ENCODE results near the gene KCNE2. TPM values are rescaled to one million over a fixed set of nuclear protein-coding genes. Genes with fewer than 3 reads are reported as not detected.

The KCNE2 gene, protein sequence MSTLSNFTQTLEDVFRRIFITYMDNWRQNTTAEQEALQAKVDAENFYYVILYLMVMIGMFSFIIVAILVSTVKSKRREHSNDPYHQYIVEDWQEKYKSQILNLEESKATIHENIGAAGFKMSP
- not detected in 2 replicates for total RNA-seq

DNA sequence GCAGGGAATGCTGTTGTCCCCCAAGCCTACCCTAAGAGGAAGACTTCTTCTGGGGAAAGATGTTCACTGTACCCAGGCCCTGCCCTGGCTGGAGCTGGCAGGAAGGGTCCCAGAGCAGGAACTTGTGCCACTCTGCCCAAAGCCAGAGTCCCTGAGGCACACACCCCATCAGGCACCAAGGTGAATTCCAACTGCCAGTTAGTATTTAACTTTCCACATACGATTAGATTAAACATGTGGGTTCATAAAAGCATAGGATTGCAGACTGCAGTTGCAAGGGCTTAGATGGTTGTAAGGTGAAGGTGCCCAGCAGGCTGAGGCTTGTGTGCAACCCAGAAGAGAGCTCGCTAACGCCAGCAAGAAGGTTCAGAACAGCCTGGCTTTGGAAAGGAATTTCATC is at the start of gene KCNE2:
TSS of gene KCNE2 (plus strand) at position 274 of the 400 bp plus-strand sequence. CDS start 6,473 bp downstream, outside the sequence.
- no peak within 1 kb of the TSS for H3K4me3 ChIP-seq (ENCODE audit: low read depth, low read length)
- TF ChIP-seq, protein P1, sequence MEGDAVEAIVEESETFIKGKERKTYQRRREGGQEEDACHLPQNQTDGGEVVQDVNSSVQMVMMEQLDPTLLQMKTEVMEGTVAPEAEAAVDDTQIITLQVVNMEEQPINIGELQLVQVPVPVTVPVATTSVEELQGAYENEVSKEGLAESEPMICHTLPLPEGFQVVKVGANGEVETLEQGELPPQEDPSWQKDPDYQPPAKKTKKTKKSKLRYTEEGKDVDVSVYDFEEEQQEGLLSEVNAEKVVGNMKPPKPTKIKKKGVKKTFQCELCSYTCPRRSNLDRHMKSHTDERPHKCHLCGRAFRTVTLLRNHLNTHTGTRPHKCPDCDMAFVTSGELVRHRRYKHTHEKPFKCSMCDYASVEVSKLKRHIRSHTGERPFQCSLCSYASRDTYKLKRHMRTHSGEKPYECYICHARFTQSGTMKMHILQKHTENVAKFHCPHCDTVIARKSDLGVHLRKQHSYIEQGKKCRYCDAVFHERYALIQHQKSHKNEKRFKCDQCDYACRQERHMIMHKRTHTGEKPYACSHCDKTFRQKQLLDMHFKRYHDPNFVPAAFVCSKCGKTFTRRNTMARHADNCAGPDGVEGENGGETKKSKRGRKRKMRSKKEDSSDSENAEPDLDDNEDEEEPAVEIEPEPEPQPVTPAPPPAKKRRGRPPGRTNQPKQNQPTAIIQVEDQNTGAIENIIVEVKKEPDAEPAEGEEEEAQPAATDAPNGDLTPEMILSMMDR (IDR thresholded peaks at IDR 0.05; ENCODE audit: insufficient read depth, low read depth, low read length), result no peak
- DNase-seq (ENCODE audit: low read depth), result no peak

DNA sequence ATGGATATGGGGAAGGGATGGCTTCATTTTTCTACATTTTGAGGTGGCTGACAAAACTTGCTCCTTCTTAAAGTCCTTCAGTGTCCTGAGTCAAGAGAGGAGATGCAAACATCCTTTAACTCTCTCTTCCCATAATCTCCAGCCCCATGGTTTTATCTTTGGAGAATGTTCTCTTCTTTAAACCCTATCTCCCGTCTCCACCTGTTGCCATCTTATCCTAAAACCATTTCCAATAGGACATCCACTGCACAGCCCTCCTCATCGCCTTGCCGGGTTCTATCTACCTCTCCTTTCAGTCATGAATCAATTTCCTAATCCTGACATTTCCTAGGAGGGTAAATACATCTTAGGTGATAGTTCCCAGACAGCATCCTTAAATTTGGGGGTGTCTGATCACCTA is 44.2 kb upstream of the KCNE2 start:
- TF ChIP-seq, protein P1 (IDR thresholded peaks at IDR 0.05; ENCODE audit: insufficient read depth, low read depth, low read length), result no peak
- no peak for DNase-seq (ENCODE audit: low read depth)

DNA sequence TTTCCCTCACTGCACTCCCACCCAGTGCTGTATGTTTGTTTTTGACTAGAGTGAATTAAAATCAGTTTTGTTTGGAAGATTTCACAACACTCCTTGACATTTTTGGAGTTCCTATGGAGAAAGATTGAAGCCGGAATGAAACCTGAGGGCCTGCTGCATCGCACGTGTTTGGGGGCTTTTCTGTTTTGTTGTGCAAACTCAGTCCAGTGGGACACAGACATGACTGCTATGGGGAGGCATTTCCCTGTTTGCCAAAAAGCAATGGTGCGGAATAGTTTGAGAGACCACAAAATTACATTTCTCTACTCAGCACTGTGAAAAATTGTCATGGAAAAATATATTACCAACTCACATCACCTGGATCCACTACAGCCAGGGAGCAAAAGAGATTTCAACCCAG is 43.8 kb upstream of the KCNE2 start:
- H3K4me3 ChIP-seq (ENCODE audit: low read depth, low read length), result no peak overlapping the region
- DNase-seq (ENCODE audit: low read depth), result peak; percentile 5
- TF ChIP-seq, protein P1 (IDR thresholded peaks at IDR 0.05; ENCODE audit: insufficient read depth, low read depth, low read length), result no peak

More for the DNA sequence above, 44.2 kb upstream of the KCNE2 start:
- no peak overlapping the region for H3K4me3 ChIP-seq (ENCODE audit: low read depth, low read length)

DNA sequence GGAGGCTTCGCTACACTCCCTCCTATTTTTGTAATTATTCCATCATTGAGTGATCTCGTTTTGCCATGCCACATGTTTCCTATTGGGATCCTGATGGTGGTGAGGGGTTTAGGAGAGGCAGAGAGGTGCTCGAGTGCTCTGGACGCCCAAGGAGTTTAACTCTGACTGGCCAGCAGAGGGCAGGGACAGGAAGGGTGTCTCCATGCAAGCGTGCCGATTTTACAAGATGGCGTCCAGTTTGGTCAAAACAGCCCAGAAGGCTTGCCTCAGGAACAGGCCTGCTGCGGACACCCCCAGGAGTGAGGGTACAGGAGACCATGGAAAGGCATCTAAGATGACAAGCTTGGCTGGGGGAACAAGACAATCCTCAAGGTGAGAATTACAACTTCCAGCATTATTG is 33.8 kb upstream of the KCNE2 start:
- H3K4me3 ChIP-seq (ENCODE audit: low read depth, low read length), result no peak overlapping the region
- TF ChIP-seq, protein P1 (IDR thresholded peaks at IDR 0.05; ENCODE audit: insufficient read depth, low read depth, low read length), result peak; percentile 11
- no peak for DNase-seq (ENCODE audit: low read depth)

DNA sequence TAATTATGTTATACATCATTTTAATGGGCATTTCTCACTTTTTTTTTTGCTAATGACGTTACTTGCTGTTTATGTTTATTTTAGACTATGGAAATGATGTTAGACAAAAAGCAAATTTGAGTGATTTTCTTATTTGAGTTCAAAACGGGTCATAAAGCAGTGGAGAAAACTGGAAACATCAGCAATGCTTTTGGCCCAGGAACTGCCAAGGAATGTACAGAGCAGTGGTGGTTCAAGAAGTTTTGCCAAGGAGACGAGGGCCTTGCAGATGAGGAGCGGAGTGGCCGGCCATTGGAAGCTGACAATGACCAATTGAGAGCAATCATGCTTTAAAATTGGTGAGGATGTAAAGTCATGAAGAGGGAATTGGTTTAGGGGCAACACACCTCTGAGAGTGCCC is 32.1 kb upstream of the KCNE2 start:
- TF ChIP-seq, protein P1 (IDR thresholded peaks at IDR 0.05; ENCODE audit: insufficient read depth, low read depth, low read length), result no peak
- no peak for DNase-seq (ENCODE audit: low read depth)
- no peak overlapping the region for H3K4me3 ChIP-seq (ENCODE audit: low read depth, low read length)

DNA sequence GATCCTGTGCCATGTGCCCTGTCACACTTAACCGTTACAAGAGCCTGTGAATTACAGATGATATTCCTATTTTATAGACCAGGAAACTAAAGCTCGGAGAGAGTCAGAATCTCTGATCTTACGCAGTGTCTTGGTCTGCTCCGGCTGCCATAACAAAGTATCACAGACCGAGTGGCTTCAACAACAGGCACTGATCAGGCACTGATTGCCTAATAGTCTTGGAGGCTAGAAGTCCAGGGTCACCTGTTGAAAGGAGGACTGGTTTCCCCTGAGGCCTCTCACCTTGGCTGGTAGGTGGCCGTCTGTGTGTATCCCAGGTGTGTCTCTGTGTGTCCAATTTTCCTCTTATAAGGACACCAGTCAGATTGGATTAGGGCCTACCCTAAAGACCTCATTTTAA is 31.5 kb upstream of the KCNE2 start:
- H3K4me3 ChIP-seq (ENCODE audit: low read depth, low read length), result no peak overlapping the region
- TF ChIP-seq, protein P1 (IDR thresholded peaks at IDR 0.05; ENCODE audit: insufficient read depth, low read depth, low read length), result no peak
- no peak for DNase-seq (ENCODE audit: low read depth)
